Myocyte (in vitro differentiated cells): Measurements from ENCODE around the gene NIPAL3. TPM values are rescaled to one million over a fixed set of nuclear protein-coding genes. Genes with fewer than 3 reads are reported as not detected.
"Not testable (repeated sequence)": the region's sequence is repeated elsewhere in the genome, so short reads cannot be mapped to it uniquely, and the experiment has no call there.

ENCODE experiments used
- DNase-seq: peaks from one replicate; pipeline ENCODE4 v3.0.0-alpha.2; 2012; ENCODE audit warnings: low read depth
- total RNA-seq: library from RNA; depleted of rRNA; stranded (reverse); fragments of >200 nt; gene quantifications from 2 replicates; pipeline ENCODE4 v1.2.3, GENCODE V29; 2014

NIPAL3 gene
- total RNA-seq, 1 donor from 2014 or later, result 7.8 TPM

GRCh38 chr1:24488159-24488558, 72.6 kb downstream of the NIPAL3 start:
- DNase-seq, result not testable (repeated sequence)

- no peak for DNase-seq
These were observed 74.1 kb downstream of the NIPAL3 start for GRCh38 chr1:24489674-24490073.

- no peak for DNase-seq
These were observed 74.6 kb downstream of the NIPAL3 start for GRCh38 chr1:24490101-24490781.

DNA sequence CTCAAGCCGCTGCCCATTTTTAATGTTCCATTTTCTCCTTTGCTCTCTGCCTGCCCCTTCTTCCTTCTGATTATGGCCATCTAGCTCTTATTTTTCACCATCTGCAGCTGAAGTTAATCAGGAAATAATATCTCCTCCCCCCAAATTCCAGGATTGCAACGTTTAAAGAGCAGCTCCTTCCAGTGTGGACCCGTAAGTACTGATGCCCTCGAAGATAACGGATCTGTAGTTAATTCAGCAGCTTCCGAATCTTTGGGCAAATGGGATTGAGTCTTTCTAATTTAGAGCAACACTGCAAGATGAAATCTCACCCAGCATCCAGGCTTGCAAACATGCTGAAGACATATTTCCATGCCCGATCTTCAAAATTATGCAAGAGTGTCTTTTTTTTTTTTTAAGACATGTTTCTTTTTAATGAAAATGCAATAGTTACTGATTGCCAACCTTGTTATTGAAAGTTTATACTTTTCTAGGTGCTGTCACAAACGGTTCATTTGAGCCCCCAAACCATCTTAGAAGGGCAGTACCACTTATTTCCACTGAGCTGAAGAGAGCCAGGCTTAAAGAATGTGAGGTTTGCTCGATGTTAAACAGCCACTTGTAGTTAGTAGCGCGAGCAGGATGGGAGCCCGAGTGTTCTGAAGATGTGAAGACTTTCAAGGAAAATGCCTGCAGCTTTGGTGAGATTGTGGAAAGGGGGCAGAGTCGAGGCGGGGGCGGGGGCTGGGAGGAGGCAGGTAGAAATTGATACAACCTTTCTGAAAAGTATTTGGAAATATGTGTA, 76.2 kb downstream of the NIPAL3 start:
- no peak for DNase-seq

DNA sequence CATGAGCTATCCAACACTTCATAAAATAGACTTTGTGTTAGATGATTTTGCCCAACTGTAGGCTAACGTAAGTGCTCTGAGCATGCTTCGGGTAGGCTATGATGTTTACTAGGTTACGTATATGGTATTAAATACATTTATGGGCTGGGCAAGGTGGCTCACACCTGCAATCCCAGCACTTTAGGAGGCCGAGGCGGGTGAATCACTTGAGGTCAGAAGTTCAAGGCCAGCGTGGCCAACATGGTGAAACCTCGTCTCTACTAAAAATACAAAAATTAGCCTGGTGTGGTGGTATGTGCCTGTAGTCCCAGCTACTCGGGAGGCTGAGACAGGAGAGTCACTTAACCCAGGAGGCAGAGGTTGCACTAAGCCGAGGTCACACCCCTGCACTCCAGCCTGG, 77.3 kb downstream of the NIPAL3 start:
- not testable (repeated sequence) for DNase-seq

- no peak for DNase-seq
These were observed 78.2 kb downstream of the NIPAL3 start for GRCh38 chr1:24493785-24494184.

GRCh38 chr1:24498589-24498988, 83.0 kb downstream of the NIPAL3 start:
- no peak for DNase-seq

GRCh38 chr1:24500448-24501048, 84.9 kb downstream of the NIPAL3 start:
- DNase-seq, result no peak

DNA sequence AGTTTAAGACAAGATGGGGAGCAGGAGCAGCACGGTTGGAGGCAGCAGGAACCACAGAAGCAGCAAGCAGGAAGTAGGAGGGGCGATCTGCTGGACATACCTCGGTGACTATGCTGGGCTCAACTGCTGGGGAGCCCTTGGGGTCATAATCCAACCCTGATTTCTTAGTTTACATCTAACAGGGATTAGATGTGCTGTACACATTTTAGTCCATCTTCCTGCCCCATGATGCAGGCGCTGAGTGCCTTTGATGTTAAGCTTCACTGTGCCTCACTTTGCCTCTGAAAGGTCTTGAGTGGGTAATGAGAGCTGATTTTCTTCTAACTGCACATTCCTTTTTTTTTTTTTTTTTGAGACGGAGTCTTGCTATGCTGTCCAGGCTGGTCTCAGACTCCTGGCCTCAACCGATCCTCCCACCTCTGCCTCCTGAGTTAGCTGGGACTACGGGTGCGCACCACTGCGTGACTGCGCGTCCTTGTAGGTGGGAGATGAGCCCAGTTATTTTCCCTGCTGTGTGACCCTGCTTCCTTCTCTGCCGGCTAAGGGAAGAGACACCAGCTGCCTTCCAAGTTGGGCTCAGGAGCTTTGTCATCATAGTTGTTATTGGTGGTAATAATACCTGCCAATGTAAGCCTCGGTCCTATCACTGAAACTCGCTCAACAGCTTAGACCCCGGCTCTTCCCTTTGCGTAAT, 85.9 kb downstream of the NIPAL3 start:
- no peak for DNase-seq

DNA sequence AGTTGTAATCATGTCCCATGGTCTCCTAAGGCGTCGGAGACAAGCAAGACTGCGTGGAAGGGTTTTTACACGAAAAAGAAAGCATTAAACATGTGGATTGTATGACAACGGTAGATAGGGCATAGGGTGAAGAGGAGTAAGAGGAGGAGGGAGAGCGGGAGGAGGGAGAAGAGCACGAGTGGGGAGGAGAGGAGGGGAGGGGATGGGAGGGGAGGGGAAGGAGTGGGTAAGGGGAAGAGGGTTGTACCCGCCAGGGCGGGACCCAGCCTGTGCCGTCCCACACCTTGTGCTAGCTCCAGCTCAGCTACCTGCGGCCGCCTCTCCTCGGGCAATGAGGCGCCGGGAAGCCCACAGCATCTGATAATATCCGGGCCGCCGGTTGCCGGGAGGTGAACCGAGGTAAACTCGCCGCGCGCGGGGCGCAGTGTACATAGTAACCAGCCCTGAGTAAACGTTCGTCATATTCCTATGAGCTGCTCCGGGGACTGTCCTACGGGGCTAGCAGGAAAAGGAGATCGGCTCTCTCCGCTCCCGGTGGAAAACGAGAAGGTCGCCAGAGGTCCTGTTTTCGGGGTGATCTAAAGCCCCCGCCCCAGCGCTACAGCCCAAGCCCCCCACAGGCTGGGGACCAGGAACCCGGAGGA, 86.6 kb downstream of the NIPAL3 start:
- DNase-seq, result peak; percentile 53

DNA sequence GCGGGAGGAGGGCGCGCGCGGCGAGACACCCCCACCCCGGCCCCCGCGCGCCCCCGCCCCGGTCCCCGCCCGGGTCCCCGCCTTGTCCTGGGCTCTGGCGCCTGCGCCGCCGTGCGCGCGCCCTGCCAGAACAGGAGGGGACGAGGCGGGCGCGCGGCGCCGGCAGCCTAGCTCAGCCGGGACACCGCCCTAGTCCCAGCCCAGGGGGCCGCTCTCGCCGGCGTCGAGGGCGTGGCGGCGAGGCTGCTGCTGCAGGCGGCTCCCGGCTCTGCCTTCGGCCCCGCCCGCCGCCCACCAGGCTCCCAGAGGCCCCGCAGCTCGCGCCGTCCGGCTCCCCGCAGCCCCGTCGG, 87.1 kb downstream of the NIPAL3 start, which contains the start of gene RCAN3:
Gene RCAN3, plus strand, starts transcription at position 128 of the 350 bp plus-strand sequence. CDS start 11,537 bp downstream, outside the sequence.
- peak; percentile 82 for DNase-seq

DNA sequence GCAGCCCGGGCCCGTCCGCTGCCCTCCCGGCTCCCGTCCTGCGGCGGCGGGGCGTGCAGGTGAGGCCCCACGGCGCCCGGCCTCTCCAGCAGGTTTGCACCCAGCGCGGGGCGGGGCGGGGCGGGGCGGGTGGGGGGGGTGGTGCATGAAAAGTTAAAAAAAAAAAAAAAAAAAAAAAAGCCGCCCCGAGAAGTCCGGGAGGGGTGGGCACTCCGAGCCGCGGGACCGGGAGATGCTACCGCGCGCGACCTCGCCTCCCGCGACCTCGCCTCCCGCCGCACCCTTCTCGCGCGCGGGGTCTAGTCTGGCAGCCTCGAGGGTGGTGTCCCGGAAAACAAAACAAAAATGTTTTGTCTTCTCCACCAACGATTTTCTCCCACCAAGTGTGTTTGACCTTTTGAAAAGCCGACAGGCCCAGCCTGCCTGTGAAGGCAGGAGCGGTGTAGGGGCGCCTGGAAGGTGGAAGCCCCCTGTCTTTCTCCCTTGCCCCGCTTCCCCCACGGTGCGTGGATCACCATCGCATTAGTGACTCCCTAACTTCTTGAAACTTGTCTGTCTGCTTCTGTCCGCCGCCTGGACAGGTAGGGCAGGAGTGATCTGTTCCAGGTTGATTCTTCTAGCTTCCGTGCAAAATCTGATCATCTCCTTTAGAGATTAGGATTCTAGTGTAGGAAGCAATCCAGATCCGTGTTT, 87.6 kb downstream of the NIPAL3 start:
- no peak for DNase-seq

- DNase-seq, result no peak
These were observed 88.4 kb downstream of the NIPAL3 start for GRCh38 chr1:24503870-24504523.

- no peak for DNase-seq
These were observed 89.0 kb downstream of the NIPAL3 start for GRCh38 chr1:24504560-24504959.

DNA sequence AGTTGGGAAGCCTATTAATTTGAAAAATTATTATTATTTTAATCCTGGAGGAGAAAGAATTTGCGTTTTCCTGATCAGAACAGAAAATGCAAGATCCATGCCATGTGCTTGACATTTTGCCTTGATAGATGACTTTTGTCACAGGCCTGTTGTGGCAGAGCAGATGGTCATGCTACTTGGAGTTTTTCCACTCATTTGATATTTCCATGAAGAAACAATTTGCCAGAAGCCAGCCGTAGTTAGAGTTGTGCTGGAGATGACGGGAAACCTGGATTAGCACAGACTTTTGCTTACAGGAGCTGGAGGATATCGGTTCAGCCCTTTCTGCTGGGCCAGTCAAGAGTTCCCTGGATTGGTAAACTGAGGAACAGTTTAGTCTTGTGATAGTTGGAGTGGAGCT, 90.2 kb downstream of the NIPAL3 start:
- DNase-seq, result no peak

GRCh38 chr1:24506691-24507381, 91.2 kb downstream of the NIPAL3 start:
- no peak for DNase-seq

GRCh38 chr1:24507405-24507804, 91.8 kb downstream of the NIPAL3 start:
- no peak for DNase-seq

DNA sequence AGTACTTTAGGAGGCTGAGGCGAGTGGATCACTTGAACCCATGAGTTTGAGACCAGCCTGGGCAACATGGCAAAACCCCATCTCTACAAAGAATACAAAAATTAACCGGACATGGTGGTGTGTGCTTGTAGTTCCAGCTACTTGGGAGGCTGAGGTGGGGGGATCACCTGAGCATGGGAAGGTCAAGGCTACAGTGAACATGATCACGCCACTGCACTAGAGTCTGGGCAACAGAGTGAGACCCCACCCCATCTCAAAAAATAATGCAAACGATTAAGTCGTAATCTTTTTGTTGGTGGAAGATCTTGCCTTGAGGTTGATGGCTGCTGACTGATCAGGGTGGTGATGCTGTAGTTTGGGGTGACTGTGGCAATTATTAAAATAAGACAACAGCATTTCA, 93.3 kb downstream of the NIPAL3 start:
- DNase-seq, result no peak

GRCh38 chr1:24513706-24514105, 98.1 kb downstream of the NIPAL3 start:
- DNase-seq, result no peak
